ENCODE data around the gene DNAJC17.

The DNAJC17 gene

GRCh38 chr15:40792394-40792793, 14.9 kb downstream of the DNAJC17 start:
- TF ChIP-seq, protein P1, sequence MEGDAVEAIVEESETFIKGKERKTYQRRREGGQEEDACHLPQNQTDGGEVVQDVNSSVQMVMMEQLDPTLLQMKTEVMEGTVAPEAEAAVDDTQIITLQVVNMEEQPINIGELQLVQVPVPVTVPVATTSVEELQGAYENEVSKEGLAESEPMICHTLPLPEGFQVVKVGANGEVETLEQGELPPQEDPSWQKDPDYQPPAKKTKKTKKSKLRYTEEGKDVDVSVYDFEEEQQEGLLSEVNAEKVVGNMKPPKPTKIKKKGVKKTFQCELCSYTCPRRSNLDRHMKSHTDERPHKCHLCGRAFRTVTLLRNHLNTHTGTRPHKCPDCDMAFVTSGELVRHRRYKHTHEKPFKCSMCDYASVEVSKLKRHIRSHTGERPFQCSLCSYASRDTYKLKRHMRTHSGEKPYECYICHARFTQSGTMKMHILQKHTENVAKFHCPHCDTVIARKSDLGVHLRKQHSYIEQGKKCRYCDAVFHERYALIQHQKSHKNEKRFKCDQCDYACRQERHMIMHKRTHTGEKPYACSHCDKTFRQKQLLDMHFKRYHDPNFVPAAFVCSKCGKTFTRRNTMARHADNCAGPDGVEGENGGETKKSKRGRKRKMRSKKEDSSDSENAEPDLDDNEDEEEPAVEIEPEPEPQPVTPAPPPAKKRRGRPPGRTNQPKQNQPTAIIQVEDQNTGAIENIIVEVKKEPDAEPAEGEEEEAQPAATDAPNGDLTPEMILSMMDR (IDR thresholded peaks at IDR 0.05; ENCODE audit: low read depth, low read length), result no peak
- TF ChIP-seq MYC (IDR thresholded peaks at IDR 0.05; ENCODE audit: low read depth, low read length) (no peak), POLR2A (IDR thresholded peaks at IDR 0.05; ENCODE audit: extremely low read depth, insufficient read length) (no peak)
- TF ChIP-seq, protein P2, sequence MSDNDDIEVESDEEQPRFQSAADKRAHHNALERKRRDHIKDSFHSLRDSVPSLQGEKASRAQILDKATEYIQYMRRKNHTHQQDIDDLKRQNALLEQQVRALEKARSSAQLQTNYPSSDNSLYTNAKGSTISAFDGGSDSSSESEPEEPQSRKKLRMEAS (IDR thresholded peaks at IDR 0.05; ENCODE audit: low read depth, low read length), result no peak
- H3K4me3 ChIP-seq (ENCODE audit: low read depth, low read length), result no peak overlapping the region
- no peak for DNase-seq (ENCODE audit: low read depth)

- DNase-seq (ENCODE audit: low read depth), result no peak
- TF ChIP-seq, protein P2 (IDR thresholded peaks at IDR 0.05; ENCODE audit: low read depth, low read length), result no peak
- TF ChIP-seq MYC (IDR thresholded peaks at IDR 0.05; ENCODE audit: low read depth, low read length), result no peak
- TF ChIP-seq, protein P1 (IDR thresholded peaks at IDR 0.05; ENCODE audit: low read depth, low read length), result no peak
- no peak for TF ChIP-seq POLR2A (IDR thresholded peaks at IDR 0.05; ENCODE audit: extremely low read depth, insufficient read length)
- H3K4me3 ChIP-seq (ENCODE audit: low read depth, low read length), result no peak overlapping the region
Measured at GRCh38 chr15:40790718-40791117, 16.6 kb downstream of the DNAJC17 start.

DNA sequence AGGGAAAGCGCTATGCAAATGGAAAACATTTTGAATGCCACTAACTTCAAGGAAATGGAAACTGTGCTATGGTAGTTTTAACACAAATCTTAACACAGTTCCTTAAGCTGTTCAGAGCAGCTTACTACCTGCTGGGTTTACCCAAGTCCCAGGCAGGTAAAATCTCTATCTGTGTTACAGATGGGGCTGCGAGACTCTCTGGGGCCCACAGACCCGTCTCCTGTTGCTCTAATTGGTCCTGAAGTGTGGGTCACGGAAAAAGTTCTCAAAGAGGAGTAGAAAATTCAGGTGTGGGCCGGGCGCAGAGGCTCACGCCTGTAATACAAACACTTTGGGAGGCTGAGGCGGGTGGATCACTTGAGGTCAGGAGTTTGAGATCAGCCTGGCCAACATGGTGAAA, 17.3 kb downstream of the DNAJC17 start:
- no peak overlapping the region for H3K4me3 ChIP-seq (ENCODE audit: low read depth, low read length)
- no peak for TF ChIP-seq POLR2A (IDR thresholded peaks at IDR 0.05; ENCODE audit: extremely low read depth, insufficient read length)
- TF ChIP-seq MYC (IDR thresholded peaks at IDR 0.05; ENCODE audit: low read depth, low read length), result no peak
- TF ChIP-seq, protein P2 (IDR thresholded peaks at IDR 0.05; ENCODE audit: low read depth, low read length), result no peak
- TF ChIP-seq, protein P1 (IDR thresholded peaks at IDR 0.05; ENCODE audit: low read depth, low read length), result no peak
- no peak for DNase-seq (ENCODE audit: low read depth)

- no peak overlapping the region for H3K4me3 ChIP-seq (ENCODE audit: low read depth, low read length)
- no peak for DNase-seq (ENCODE audit: low read depth)
- TF ChIP-seq POLR2A (IDR thresholded peaks at IDR 0.05; ENCODE audit: extremely low read depth, insufficient read length), result no peak
- no peak for TF ChIP-seq MYC (IDR thresholded peaks at IDR 0.05; ENCODE audit: low read depth, low read length)
- TF ChIP-seq, protein P2 (IDR thresholded peaks at IDR 0.05; ENCODE audit: low read depth, low read length), result no peak
- TF ChIP-seq, protein P1 (IDR thresholded peaks at IDR 0.05; ENCODE audit: low read depth, low read length), result no peak
Measured at GRCh38 chr15:40789119-40789518, 18.2 kb downstream of the DNAJC17 start.

DNA sequence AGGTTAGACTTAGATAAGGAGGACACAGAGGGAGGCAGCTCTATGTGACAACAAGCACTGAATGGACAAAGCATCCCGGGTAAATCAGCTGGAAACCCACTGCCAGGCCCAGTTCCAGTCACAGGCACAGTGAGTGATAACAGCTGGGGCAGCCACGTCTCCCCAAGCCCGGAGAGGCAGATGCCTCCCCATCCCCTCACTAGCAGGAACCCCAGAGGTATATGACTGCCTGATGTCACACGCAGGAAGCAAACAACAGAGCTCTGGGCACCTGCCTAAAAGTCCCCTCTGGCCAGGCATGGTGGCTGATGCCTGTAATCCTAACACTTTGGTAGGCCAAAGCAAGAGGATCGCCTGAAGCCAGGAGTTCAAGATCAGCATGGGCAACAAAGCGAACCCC, 19.3 kb downstream of the DNAJC17 start:
- DNase-seq (ENCODE audit: low read depth), result no peak
- no peak for TF ChIP-seq POLR2A (IDR thresholded peaks at IDR 0.05; ENCODE audit: extremely low read depth, insufficient read length)
- TF ChIP-seq, protein P2 (IDR thresholded peaks at IDR 0.05; ENCODE audit: low read depth, low read length), result no peak
- no peak for TF ChIP-seq MYC (IDR thresholded peaks at IDR 0.05; ENCODE audit: low read depth, low read length)
- TF ChIP-seq, protein P1 (IDR thresholded peaks at IDR 0.05; ENCODE audit: low read depth, low read length), result no peak
- H3K4me3 ChIP-seq (ENCODE audit: low read depth, low read length), result no peak overlapping the region

All from NB4 (cell line).